Astrocyte of the spinal cord (primary cell): ENCODE results near the gene DDX41.

ENCODE experiments used
- DNase-seq: peaks from one replicate; pipeline ENCODE4 v3.0.0; 2011; ENCODE audit warnings: low read depth, low spot score
- H3K4me3 ChIP-seq: 2 replicates; pipeline ENCODE4 v1.5.1; 2011; ENCODE audit warnings: low read depth, mild to moderate bottlenecking, low read length, moderate library complexity
- CTCF ChIP-seq: IDR thresholded peaks from 2 replicates; pipeline ENCODE4 v1.5.1; 2012; ENCODE audit warnings: low read depth, mild to moderate bottlenecking, low read length, inconsistent platforms
- in situ Hi-C: cut with HindIII; loops from 2 replicates; pipeline ENCODE4 v1.10.0; 2017; ENCODE audit warnings: low sequenced_read_pairs

Gene DDX41

DNA sequence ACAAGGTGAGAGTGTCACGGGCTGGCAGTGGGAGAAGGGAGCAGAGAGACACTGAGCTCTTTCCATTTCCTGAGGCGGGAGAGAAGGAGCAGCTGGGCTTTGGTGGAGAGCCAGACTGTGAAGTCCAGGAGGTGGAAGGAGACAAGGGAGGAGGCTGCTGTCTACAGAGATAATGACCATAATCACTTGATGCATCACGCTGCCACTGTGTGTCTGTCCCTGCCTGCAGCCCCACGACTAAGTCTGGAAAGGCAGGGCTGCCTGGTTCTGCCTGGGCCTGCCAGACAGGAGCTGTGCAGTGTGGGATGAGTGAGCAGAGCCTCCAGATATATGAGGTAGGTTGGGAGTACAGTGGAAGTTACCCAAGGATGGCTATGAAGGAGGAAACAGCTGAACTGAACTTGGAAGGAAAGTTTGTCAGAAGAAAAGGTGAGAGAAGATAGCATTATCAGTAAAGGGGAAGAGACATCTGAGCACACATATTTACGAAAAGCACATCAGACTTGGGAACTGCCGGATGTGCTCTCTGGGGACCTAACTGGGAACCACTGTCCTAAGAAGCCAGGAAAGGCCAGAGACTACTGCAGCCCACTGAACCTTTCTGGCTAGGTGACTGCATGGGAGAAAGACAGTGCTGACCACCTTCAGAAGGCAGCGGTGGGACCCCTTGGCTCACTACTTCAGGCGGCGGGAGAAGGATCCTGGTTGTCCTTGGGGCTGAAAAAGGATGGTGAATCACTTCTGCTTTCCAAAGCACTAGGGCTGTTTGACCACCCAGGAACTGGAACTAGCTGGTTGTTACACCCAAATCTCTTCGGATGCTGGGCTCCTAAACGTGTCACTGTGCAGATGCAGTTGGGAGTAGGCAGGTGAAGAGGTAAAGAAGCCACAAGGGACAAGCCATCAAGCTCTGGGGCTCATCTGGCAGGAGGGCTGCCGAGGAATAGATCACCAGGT lies 12.8 kb upstream of the DDX41 start:
- no peak for TF ChIP-seq CTCF
- in situ Hi-C loops: no loop called here
- no peak for DNase-seq
- H3K4me3 ChIP-seq: no peak overlapping the region

GRCh38 chr5:177528631-177529030 lies 11.9 kb upstream of the DDX41 start:
- no peak for TF ChIP-seq CTCF
- in situ Hi-C loops: no loop called here
- no peak for DNase-seq
- H3K4me3 ChIP-seq: no peak overlapping the region

DNA sequence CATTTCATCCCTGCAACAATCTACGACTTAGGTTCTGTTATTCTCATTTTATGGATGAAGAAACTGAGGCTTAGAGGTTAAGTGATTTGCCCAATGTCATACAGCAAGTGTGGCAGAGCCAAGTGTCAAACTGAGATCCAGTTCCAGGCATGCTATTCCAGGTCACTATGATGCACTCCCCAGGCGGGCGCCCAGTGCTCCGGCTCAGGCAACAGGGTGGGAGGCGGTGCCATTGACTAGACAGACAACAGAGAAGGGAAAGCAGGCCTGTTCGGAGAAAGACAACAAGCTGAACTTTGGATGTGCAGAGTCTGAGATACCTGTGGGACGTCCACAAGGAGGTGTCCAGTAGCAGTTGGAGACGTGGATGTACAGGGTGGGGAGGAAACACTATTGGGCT lies 10.8 kb upstream of the DDX41 start:
- no peak for TF ChIP-seq CTCF
- DNase-seq: no peak
- no peak overlapping the region for H3K4me3 ChIP-seq
- in situ Hi-C loops: no loop called here

DNA sequence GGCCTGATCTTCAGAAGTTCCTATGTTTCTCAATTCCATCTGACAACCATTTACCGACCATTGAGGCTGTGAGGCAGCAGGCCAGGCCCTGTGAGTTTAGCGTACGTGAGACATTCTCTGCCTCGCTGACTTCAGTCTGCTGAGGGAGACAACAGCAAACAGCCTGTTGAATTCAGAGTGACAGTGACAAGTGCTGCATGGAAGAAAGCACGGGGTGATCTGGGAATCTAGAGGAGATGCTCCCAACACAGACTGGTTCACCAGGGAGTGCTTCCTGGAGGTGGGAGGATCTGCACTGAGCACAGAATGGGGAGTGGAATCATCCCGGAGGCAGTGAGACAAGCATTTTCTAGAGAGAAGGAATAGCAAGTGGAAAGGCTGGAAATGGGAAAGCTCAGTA lies 10.0 kb upstream of the DDX41 start:
- H3K4me3 ChIP-seq: no peak overlapping the region
- no peak for TF ChIP-seq CTCF
- no peak for DNase-seq
- in situ Hi-C loops: no loop called here

- no peak for TF ChIP-seq CTCF
- in situ Hi-C loops: no loop called here
- DNase-seq: no peak
- no peak overlapping the region for H3K4me3 ChIP-seq
These were observed 9.4 kb upstream of the DDX41 start for GRCh38 chr5:177526191-177526590.

- no peak for TF ChIP-seq CTCF
- no peak overlapping the region for H3K4me3 ChIP-seq
- in situ Hi-C loops: no loop called here
- no peak for DNase-seq
These were observed 8.3 kb upstream of the DDX41 start for GRCh38 chr5:177524941-177525655.
